SK-N-MC (cell line): Measurements from ENCODE around the gene MINDY4.

Experiments
- EZH2 ChIP-seq: fragments of 200-600 bp; sonication (generic); IDR thresholded peaks from one replicate; pipeline ENCODE4 v1.6.1; 2017; ENCODE audit warnings: antibody characterized with exemption
- POLR2AphosphoS5 ChIP-seq: IDR thresholded peaks from 2 replicates; pipeline ENCODE4 v1.6.1; 2012; ENCODE audit warnings: mild to moderate bottlenecking, low read depth, low read length, borderline replicate concordance

DNA sequence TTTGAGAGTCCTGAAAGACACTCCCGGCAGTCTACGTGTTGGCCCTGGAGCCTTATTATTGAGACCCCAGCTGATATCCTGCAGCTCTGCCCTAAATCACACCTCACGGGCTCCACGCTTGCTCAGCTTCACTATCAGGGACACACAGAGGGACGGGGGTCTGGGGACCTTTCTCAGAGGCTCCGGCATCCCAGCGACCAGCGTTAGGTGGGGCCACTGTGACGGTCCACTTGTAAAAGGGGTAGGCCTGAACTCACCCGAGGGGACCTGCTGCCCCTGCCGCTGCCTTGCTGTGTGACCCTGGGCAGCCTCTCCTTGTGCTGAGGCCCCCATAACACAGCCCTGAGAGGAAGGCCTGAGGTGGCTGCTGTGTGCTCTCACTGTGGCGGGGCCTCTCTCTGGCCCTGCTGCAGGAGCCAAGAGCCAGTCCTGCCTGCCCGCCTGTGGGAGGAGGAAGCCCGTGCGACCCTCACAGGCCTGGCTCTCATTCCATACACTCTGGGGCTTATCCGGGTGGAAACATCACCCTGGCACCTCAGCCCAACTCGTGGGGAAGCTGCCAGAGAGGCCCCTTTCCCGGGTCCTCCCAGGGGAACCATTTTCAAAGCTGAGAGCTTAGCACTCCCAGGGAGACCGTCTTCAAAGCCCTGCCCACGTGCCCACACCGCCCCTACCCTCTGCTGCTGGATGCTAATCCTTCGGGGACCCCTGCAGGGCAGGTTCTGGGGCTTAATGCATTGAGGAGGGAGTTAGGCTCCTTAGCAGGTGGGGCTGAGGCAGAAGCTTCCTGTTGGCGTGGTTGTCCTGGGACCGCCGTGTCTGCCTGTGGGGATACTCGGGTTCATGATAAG lies 162.1 kb downstream of the MINDY4 start:
- no peak for TF ChIP-seq POLR2AphosphoS5
- TF ChIP-seq EZH2 = no peak
